ENCODE data around the gene NLE1. TPM values are rescaled to one million over a fixed set of nuclear protein-coding genes. Genes with fewer than 3 reads are reported as not detected.

The NLE1 gene
- total and polyA plus RNA-seq, 12 donors, result 1.8 to 7.5 (median 4.2) TPM

DNA sequence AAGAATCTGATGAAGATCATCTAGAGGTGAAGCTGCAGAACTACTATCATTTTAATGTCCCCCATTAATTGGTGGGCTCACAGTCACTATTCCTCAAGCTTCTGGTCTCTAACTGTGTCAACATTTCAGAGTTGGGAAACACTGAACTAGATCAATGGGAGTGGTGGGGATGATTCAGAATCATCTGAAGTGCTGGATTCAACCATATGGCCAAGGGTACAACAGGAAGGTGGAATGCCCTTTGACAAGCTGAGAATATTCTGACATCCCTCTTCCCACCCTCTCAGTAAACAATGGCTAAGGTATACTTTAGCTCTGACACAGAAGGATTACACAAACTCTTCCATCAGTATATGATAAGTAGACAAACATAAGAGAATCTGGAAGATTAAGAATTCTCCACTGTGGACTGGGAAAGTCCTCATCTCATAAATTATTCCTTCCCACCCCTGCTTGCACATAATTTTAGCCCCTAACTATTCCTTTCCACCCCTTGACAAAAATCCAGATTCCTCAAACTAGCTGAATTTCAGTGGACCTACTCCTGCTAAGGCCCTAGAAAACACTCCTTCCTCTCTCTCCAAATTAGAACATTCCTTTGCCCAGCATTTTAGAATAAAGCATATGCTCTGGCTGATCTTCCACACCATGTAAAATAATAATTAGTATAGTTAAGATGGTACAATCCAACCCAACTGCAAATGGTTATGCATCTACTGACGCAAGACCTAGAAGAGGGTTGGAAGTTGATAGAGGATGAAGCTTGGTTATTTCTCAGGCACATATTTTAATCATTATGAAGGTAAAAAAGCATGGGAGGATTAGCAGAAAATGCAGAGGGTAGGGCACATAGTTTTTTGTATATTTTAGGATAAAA, 62.3 kb downstream of the NLE1 start:
- Histone ChIP-seq H3K9me3 (no peaks in the 10 kb centered on the region), H3K27me3 (no peaks in the 10 kb centered on the region), H3K4me3 (no peak overlapping the region), H3K36me3 (no peaks in the 10 kb centered on the region), H3K27ac (no peak overlapping the region), H3K4me1 (peaks cover 0 to 41% (median 4%) of the 10 kb centered on the region in 9 donors)
- DNase-seq (no peak), ATAC-seq (no peak)
- TF ChIP-seq, protein P1, sequence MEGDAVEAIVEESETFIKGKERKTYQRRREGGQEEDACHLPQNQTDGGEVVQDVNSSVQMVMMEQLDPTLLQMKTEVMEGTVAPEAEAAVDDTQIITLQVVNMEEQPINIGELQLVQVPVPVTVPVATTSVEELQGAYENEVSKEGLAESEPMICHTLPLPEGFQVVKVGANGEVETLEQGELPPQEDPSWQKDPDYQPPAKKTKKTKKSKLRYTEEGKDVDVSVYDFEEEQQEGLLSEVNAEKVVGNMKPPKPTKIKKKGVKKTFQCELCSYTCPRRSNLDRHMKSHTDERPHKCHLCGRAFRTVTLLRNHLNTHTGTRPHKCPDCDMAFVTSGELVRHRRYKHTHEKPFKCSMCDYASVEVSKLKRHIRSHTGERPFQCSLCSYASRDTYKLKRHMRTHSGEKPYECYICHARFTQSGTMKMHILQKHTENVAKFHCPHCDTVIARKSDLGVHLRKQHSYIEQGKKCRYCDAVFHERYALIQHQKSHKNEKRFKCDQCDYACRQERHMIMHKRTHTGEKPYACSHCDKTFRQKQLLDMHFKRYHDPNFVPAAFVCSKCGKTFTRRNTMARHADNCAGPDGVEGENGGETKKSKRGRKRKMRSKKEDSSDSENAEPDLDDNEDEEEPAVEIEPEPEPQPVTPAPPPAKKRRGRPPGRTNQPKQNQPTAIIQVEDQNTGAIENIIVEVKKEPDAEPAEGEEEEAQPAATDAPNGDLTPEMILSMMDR (IDR thresholded peaks at IDR 0.05), result no peak
- intact Hi-C loops (cut with DNase I), result loop anchor here in 1 of 10 donors (10.0 kb wide), 1 partner anchor 85 kb away; no protein-coding TSS in a partner anchor
- WGBS, 2 donors, result 98 to 99% methylated on average over 1 of the region's 1 CpG

Other genes starting within 250 kb of the NLE1 start
- gene CCT6B, start 180.8 kb downstream of the NLE1 start, total RNA-seq, result 1 to 10 TPM; 1.4 to 2.8 (median 1.9) TPM
- 1 to 10 TPM in 1 of 2 donors, under 1 TPM in 1; 0.67 to 1.4 TPM for gene CCT6B, start 180.8 kb downstream of the NLE1 start, polyA plus RNA-seq
- 10 to 100 TPM in 3 of 10 donors, 1 to 10 TPM in 7; 8.1 to 11.2 (median 9.0) TPM for gene ZNF830, start 180.8 kb downstream of the NLE1 start, total RNA-seq
- 1 to 10 TPM; 6.3 to 6.9 TPM for gene ZNF830, start 180.8 kb downstream of the NLE1 start, polyA plus RNA-seq
- 10 to 100 TPM; 16.8 to 27.7 (median 20.7) TPM for gene LIG3, start 161.8 kb downstream of the NLE1 start, total RNA-seq
- gene LIG3, start 161.8 kb downstream of the NLE1 start, polyA plus RNA-seq, result 1 to 10 TPM; 5.2 to 9.4 TPM
- gene RFFL, start 78.6 kb downstream of the NLE1 start, total RNA-seq, result 10 to 100 TPM in 9 of 10 donors, 1 to 10 TPM in 1; 9.2 to 19.3 (median 13.9) TPM
- 1 to 10 TPM; 2.3 to 4.6 TPM for gene RFFL, start 78.6 kb downstream of the NLE1 start, polyA plus RNA-seq
- 1 to 10 TPM; 3.2 to 9.6 (median 5.6) TPM for gene RAD51D, start 22.4 kb downstream of the NLE1 start, total RNA-seq
- 1 to 10 TPM; 3.0 to 4.3 TPM for gene RAD51D, start 22.4 kb downstream of the NLE1 start, polyA plus RNA-seq
- gene FNDC8, start 20.7 kb downstream of the NLE1 start, total RNA-seq, result not detected
- not detected for gene FNDC8, start 20.7 kb downstream of the NLE1 start, polyA plus RNA-seq
- gene UNC45B, start 5.5 kb upstream of the NLE1 start, total RNA-seq, result 100 to 1,000 TPM; 174 to 303 (median 251) TPM
- 10 to 100 TPM; 27.8 to 35.0 TPM for gene UNC45B, start 5.5 kb upstream of the NLE1 start, polyA plus RNA-seq
- gene SLC35G3, start 52.1 kb upstream of the NLE1 start, total RNA-seq, result not detected
- not detected for gene SLC35G3, start 52.1 kb upstream of the NLE1 start, polyA plus RNA-seq
- gene SLFN5, start 100.8 kb upstream of the NLE1 start, total RNA-seq, result 10 to 100 TPM; 11.0 to 29.8 (median 15.9) TPM
- gene SLFN5, start 100.8 kb upstream of the NLE1 start, polyA plus RNA-seq, result 1 to 10 TPM; 2.5 to 5.4 TPM
- 10 to 100 TPM; 11.5 to 25.7 (median 18.5) TPM for gene SLFN11, start 231.3 kb upstream of the NLE1 start, total RNA-seq
- 10 to 100 TPM in 1 of 2 donors, 1 to 10 TPM in 1; 4.3 to 16.4 TPM for gene SLFN11, start 231.3 kb upstream of the NLE1 start, polyA plus RNA-seq

Measured in heart right ventricle (tissue), 16 donors.